Muscle of leg (tissue), 11 donors: ENCODE measurements around the gene TBL1X. TPM values are rescaled to one million over a fixed set of nuclear protein-coding genes. Genes with fewer than 3 reads are reported as not detected.
A peak's percentile ranks its signal among the peaks of the same experiment; 100 is the strongest.

Source experiments
- DNase-seq: peaks from one replicate; pipeline ENCODE4 v3.0.0; 2013
- H3K27ac ChIP-seq: one replicate; pipeline ENCODE4 v1.5.1; 2013; ENCODE audit warnings: mild to moderate bottlenecking, low read length, control low read depth
- H3K27me3 ChIP-seq: one replicate; pipeline ENCODE4 v1.6.1; 2013; ENCODE audit warnings: low read length; ENCODE audit not compliant: control insufficient read depth, insufficient read depth
- H3K36me3 ChIP-seq: one replicate; pipeline ENCODE4 v1.6.1; 2013; ENCODE audit warnings: low read length; ENCODE audit not compliant: control insufficient read depth, insufficient read depth
- H3K4me1 ChIP-seq: one replicate; pipeline ENCODE4 v1.6.1; 2013; ENCODE audit warnings: low read length; ENCODE audit not compliant: control insufficient read depth, insufficient read depth
- H3K4me3 ChIP-seq: one replicate; pipeline ENCODE4 v1.5.1; 2013; ENCODE audit warnings: low read length, control low read depth
- H3K9me3 ChIP-seq: replicated peaks from 2 replicates; pipeline ENCODE4 v1.6.1; 2013; ENCODE audit warnings: low read depth, low read length; ENCODE audit not compliant: control insufficient read depth
- WGBS: methylation state at CpG from one replicate; pipeline ENCODE4 v1.1.5; 2013; ENCODE audit warnings: missing lambda C conversion rate; ENCODE audit not compliant: insufficient coverage; 5-methylcytosine and 5-hydroxymethylcytosine counted together
- polyA plus RNA-seq, 8 donors: library from polyadenylated mRNA; unstranded; fragments of 120-200 nt; gene quantifications; one replicate each; pipeline versions ENCODE4 v1.2.1 to v1.2.3, GENCODE V29; 2013; ENCODE audit warnings: inconsistent platforms in 1 of 8, low replicate concordance in 1 of 8; ENCODE audit not compliant: insufficient read length in 8 of 8, insufficient read depth in 1 of 8
- total RNA-seq: library from RNA; stranded (reverse); fragments of 120-200 nt; gene quantifications from one replicate; pipeline ENCODE4 v1.2.4, GENCODE V29; 2013

The TBL1X gene
- total and polyA plus RNA-seq, 9 donors, result 7.1 to 19.0 (median 12.1) TPM

- no peak for DNase-seq
- Histone ChIP-seq H3K27ac (no peak overlapping the region), H3K27me3 (peaks cover 28% of the 10 kb centered on the region), H3K4me1 (peaks cover 3% of the 10 kb centered on the region), H3K4me3 (no peak overlapping the region), H3K9me3 (no peaks in the 10 kb centered on the region), H3K36me3 (no peaks in the 10 kb centered on the region)
- 68% methylated on average over 9 of the region's 12 CpGs for WGBS
These were observed 108.6 kb downstream of the TBL1X start for GRCh38 chrX:9573282-9574106.

GRCh38 chrX:9576059-9576458, 111.2 kb downstream of the TBL1X start:
- no peaks in the 10 kb centered on the region for H3K36me3 ChIP-seq
- 90% methylated on average over 6 of the region's 9 CpGs for WGBS
- H3K27ac ChIP-seq, result no peak overlapping the region
- no peak for DNase-seq
- H3K9me3 ChIP-seq, result no peaks in the 10 kb centered on the region
- no peaks in the 10 kb centered on the region for H3K4me1 ChIP-seq
- peaks cover 28% of the 10 kb centered on the region for H3K27me3 ChIP-seq
- H3K4me3 ChIP-seq, result no peak overlapping the region

GRCh38 chrX:9577555-9577954, 112.7 kb downstream of the TBL1X start:
- Histone ChIP-seq H3K4me3 (no peak overlapping the region), H3K9me3 (no peaks in the 10 kb centered on the region)
- WGBS, result 95% methylated on average over 5 of the region's 9 CpGs

DNA sequence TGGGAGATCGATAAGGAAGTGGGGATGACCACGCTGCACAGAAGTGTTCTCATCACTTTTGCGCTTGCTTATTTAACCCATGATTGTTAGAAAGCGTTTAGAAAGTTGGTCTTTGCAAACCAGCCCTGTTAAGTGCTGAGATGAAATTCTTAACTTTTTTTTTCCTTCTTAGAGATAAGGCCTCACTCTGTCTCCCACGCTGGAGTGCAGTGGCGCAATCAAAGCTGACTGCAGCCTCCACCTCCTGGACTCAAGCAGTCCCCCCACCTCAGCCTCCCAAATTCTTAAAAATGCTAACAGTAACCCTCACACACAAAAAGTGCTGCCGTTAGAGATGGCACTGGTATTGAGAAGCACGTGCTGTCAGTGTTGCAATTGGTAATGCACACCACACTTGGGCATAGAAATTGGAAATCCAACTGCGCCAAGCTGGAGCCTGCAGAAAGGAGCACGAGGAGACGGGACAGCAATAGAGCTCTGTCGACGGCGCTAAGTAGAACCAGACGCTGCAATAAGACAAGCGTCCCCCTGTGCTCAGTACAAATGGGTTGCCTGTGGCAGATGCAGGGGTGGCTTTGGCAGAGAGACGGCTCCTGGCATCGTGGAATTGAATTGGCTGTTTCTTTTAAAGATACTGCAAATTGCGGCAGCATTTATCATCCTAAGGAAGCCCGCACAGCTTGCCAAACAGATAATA, 113.4 kb downstream of the TBL1X start:
- DNase-seq, result no peak

More at GRCh38 chrX:9577555-9577954, 112.7 kb downstream of the TBL1X start:
- Histone ChIP-seq H3K27ac (no peak overlapping the region), H3K4me1 (no peaks in the 10 kb centered on the region), H3K36me3 (no peaks in the 10 kb centered on the region), H3K27me3 (peaks cover 26% of the 10 kb centered on the region)
- DNase-seq, result no peak

DNA sequence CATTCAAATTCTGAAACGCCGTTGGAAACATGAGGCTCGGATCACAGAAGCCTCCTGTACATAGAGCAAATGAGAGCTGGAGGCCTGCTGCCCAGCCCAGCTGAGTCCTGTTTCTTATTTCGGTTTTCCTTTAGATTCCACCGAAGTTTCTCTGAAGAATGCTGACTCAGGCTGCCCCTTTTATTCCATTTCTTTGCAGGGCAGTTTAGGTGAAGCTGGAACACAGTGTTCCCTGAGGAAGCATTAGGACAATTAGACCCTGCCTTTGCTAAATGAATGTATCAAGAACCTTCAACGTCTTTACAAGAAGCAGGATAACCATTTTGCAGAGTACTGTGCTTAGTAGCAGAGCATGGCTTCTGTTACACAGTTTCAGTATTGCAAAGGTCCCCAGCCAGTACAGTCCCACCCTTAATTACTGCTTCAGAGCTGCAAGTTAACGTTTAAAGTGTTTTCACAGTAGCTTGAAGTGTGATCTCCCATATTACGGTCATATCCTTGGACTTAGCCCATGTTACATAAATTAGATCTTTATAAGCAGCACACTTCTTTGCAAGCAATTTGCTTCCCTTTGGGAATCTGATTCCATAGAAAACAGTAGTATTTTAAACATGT, 117.0 kb downstream of the TBL1X start:
- WGBS, result 21% methylated on average over 7 of the region's 8 CpGs
- peak; percentile 34 for DNase-seq
- no peaks in the 10 kb centered on the region for H3K36me3 ChIP-seq
- no peaks in the 10 kb centered on the region for H3K4me1 ChIP-seq
- H3K27me3 ChIP-seq, result peaks cover 16% of the 10 kb centered on the region
- peak overlapping the region; percentile 7 for H3K27ac ChIP-seq
- no peaks in the 10 kb centered on the region for H3K9me3 ChIP-seq
- no peak overlapping the region for H3K4me3 ChIP-seq

More for the DNA sequence above, 113.4 kb downstream of the TBL1X start:
- Histone ChIP-seq H3K9me3 (no peaks in the 10 kb centered on the region), H3K4me1 (no peaks in the 10 kb centered on the region), H3K27me3 (peaks cover 28% of the 10 kb centered on the region), H3K4me3 (no peak overlapping the region), H3K36me3 (no peaks in the 10 kb centered on the region), H3K27ac (no peak overlapping the region)
- WGBS, result 65% methylated on average over 14 of the region's 20 CpGs

DNA sequence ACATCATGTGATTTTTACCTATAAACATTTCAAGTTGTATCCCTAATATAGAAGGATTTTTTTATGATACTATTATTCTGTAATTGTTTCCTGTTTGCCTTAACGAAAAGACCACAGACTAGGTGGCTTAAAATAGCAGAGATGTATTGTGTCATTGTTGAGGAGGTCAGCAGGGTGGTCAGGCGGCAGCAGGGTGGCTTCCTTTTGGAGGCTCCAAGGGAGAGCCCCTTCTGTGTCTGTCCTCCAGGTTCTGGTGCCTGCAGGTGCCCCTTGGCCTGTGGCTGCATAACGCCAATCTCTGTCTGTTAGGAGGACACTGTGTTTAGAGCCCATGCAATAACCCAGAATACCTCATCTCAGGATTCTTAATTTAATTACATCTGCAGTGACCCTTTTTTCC, 118.1 kb downstream of the TBL1X start:
- 89% methylated on average over 1 of the region's 3 CpGs for WGBS
- no peaks in the 10 kb centered on the region for H3K9me3 ChIP-seq
- no peak for DNase-seq
- H3K27ac ChIP-seq, result no peak overlapping the region
- no peak overlapping the region for H3K4me3 ChIP-seq
- H3K4me1 ChIP-seq, result no peaks in the 10 kb centered on the region
- H3K36me3 ChIP-seq, result no peaks in the 10 kb centered on the region
- peaks cover 15% of the 10 kb centered on the region for H3K27me3 ChIP-seq

DNA sequence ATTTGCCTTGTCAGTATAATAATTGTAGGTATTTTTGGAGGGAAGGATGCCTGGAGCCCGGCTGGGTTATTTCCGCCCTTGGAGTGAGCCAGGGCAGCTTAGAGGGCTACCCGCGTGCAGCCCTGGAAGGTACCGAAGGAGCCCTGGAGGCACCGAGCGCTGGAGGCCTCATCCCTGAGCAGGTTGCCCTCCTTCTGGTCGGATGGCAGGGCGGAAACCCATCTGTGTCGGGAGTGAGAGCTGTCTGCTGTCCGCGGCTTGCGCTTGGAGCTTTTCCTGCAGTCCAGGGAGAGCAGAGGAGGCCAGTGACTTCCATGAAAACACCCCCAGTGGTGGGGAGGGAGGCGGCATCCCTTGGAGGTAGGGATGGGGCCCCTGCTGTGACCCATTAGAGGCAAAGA, 122.1 kb downstream of the TBL1X start:
- H3K36me3 ChIP-seq, result no peaks in the 10 kb centered on the region
- no peak overlapping the region for H3K4me3 ChIP-seq
- WGBS, result 84% methylated on average over 8 of the region's 14 CpGs
- H3K9me3 ChIP-seq, result peaks cover 5% of the 10 kb centered on the region
- H3K4me1 ChIP-seq, result no peaks in the 10 kb centered on the region
- no peak overlapping the region for H3K27ac ChIP-seq
- peaks cover 11% of the 10 kb centered on the region for H3K27me3 ChIP-seq
- no peak for DNase-seq

- H3K27me3 ChIP-seq, result peaks cover 11% of the 10 kb centered on the region
- no peak overlapping the region for H3K4me3 ChIP-seq
- H3K9me3 ChIP-seq, result peaks cover 10% of the 10 kb centered on the region
- no peaks in the 10 kb centered on the region for H3K4me1 ChIP-seq
- DNase-seq, result no peak
- H3K27ac ChIP-seq, result no peak overlapping the region
- no peaks in the 10 kb centered on the region for H3K36me3 ChIP-seq
- 82% methylated on average over 4 of the region's 9 CpGs for WGBS
These were observed 122.8 kb downstream of the TBL1X start for GRCh38 chrX:9587642-9588041.

DNA sequence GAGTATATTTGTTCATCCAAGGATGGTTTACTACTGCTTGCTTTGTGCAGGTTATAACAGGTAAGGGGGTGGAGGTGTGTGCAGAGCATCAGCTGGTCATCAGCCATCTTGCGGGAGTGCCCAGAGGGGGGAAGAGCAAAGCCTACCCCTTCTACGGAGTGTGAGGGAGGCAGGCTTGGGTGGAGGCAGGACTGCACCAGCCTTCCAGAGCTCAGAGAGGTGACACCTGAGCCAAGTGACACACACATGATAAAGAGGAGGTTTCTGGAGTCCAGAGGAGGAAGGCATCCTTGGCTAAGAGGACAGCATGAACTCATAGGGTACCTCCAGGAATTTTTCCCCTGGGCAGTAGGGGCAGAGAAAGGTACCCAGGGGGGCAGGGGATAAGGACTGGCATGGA, 126.6 kb downstream of the TBL1X start:
- DNase-seq, result no peak
- H3K27me3 ChIP-seq, result peaks cover 20% of the 10 kb centered on the region
- WGBS, result 77% methylated on average over 2 of the region's 2 CpGs

DNA sequence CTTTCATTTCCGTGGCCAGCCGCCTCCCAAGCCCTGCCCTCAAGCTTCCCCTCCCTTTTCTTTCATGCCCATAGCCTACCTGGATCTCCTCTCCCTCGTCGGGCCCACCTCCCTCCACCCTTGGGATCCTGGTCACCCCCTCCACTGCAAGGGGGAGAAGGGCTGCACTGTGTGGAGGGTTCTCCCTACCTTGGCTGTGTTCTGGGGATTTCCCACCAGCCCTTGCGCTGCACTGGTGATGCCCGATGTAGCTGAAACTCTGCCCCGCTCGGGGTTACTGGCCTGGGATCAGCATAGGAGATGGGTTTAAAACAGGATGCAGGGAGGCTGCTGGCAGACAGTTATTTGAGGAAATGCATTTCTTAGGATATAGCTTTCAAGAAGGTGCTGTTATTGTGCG, 128.9 kb downstream of the TBL1X start:
- no peak for DNase-seq
- H3K27me3 ChIP-seq, result peaks cover 21% of the 10 kb centered on the region
- H3K36me3 ChIP-seq, result no peaks in the 10 kb centered on the region
- no peak overlapping the region for H3K4me3 ChIP-seq
- WGBS, result 81% methylated on average over 6 of the region's 9 CpGs
- H3K27ac ChIP-seq, result no peak overlapping the region
- peaks cover 11% of the 10 kb centered on the region for H3K9me3 ChIP-seq
- H3K4me1 ChIP-seq, result peaks cover 2% of the 10 kb centered on the region

More for the DNA sequence above, 126.6 kb downstream of the TBL1X start:
- no peak overlapping the region for H3K4me3 ChIP-seq
- no peak overlapping the region for H3K27ac ChIP-seq
- H3K4me1 ChIP-seq, result peaks cover 2% of the 10 kb centered on the region
- H3K36me3 ChIP-seq, result no peaks in the 10 kb centered on the region
- peaks cover 11% of the 10 kb centered on the region for H3K9me3 ChIP-seq
